Activated CD4-positive, alpha-beta T cell treated with anti-CD3 and anti-CD28 coated beads, Interleukin-2, amount 50 U/mL, for 24 hours (primary cell): ENCODE measurements around the gene SSNA1.

ENCODE experiments used
- DNase-seq, 2 donors: peaks; one replicate each; pipeline ENCODE4 v3.0.0-alpha.2; 2020; ENCODE audit warnings: low read depth in 1 of 2, low spot score in 1 of 2

The SSNA1 gene

GRCh38 chr9:137199411-137200121 is 11.1 kb downstream of the SSNA1 start:
- DNase-seq, result no peak

GRCh38 chr9:137200311-137201204 is 12.1 kb downstream of the SSNA1 start, which contains the start of gene TPRN:
Gene TPRN (minus strand): TSS chr9:137200741. CDS start chr9:137200711, 30 bp downstream.
- DNase-seq, result peak; percentile 88 to 99

GRCh38 chr9:137201205-137201868 is 12.9 kb downstream of the SSNA1 start:
- DNase-seq, result no peak

GRCh38 chr9:137202966-137203365 is 14.5 kb downstream of the SSNA1 start:
- DNase-seq, result no peak

- no peak for DNase-seq
These were observed 16.3 kb downstream of the SSNA1 start for GRCh38 chr9:137204731-137205125.

GRCh38 chr9:137205126-137206069 is 16.9 kb downstream of the SSNA1 start, which contains the start of the genes NDOR1 and TMEM203:
Gene NDOR1 (plus strand): TSS chr9:137205700. CDS start chr9:137205778, 78 bp downstream.
Gene TMEM203 (minus strand): TSS chr9:137205648. CDS start chr9:137205414, 234 bp downstream.
- DNase-seq, result peak; percentile 92 to 93

- DNase-seq, result no peak
These were observed 18.1 kb downstream of the SSNA1 start for GRCh38 chr9:137206602-137207001.

- DNase-seq, result no peak
These were observed 23.1 kb downstream of the SSNA1 start for GRCh38 chr9:137211532-137211931.

GRCh38 chr9:137212520-137212919 is 24.0 kb downstream of the SSNA1 start:
- no peak for DNase-seq

- no peak for DNase-seq
These were observed 24.9 kb downstream of the SSNA1 start for GRCh38 chr9:137213160-137214060.

GRCh38 chr9:137214620-137215019 is 26.1 kb downstream of the SSNA1 start:
- DNase-seq, result no peak

- DNase-seq, result no peak
These were observed 26.9 kb downstream of the SSNA1 start for GRCh38 chr9:137215196-137215986.

GRCh38 chr9:137216188-137216965 is 27.9 kb downstream of the SSNA1 start:
- no peak for DNase-seq

GRCh38 chr9:137217276-137218211 is 29.1 kb downstream of the SSNA1 start:
- no peak for DNase-seq

- no peak for DNase-seq
These were observed 29.8 kb downstream of the SSNA1 start for GRCh38 chr9:137218212-137218753.

GRCh38 chr9:137218754-137219271 is 30.3 kb downstream of the SSNA1 start:
- no peak for DNase-seq
